GM19328 (cell line): ENCODE measurements around the gene CD82.

Experiments
- ATAC-seq: cut with Tn5 transposase; IDR thresholded peaks from one replicate; pipeline ENCODE4 v1.9.1; 2021; ENCODE audit warnings: mild to moderate bottlenecking, moderate library complexity; ENCODE audit not compliant: unreplicated experiment

The CD82 gene

DNA sequence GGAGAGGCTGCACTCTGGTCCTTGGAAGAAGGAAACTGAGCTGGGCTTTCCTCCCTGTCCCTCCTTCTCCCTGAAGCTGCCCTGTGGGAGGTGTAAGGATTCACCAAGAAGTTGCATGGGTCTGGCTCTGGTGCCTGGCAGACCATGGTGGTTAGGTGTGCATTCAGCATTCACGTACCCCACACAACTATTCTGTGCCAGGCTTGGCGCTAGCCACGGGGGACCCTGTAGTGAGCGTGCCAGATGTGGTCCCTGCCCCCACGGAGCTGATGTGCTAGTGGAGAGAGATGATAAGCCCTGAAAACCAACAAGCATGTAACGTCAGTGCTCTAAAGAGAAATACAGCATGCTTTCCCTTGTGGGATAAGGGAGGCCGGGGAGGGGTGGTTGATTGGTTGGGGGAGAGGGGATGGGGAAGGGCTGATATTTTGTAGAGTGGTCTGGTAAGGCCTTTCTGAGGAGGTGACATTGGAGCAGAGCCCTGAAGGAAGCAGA is 48.9 kb downstream of the CD82 start:
- ATAC-seq: no peak

DNA sequence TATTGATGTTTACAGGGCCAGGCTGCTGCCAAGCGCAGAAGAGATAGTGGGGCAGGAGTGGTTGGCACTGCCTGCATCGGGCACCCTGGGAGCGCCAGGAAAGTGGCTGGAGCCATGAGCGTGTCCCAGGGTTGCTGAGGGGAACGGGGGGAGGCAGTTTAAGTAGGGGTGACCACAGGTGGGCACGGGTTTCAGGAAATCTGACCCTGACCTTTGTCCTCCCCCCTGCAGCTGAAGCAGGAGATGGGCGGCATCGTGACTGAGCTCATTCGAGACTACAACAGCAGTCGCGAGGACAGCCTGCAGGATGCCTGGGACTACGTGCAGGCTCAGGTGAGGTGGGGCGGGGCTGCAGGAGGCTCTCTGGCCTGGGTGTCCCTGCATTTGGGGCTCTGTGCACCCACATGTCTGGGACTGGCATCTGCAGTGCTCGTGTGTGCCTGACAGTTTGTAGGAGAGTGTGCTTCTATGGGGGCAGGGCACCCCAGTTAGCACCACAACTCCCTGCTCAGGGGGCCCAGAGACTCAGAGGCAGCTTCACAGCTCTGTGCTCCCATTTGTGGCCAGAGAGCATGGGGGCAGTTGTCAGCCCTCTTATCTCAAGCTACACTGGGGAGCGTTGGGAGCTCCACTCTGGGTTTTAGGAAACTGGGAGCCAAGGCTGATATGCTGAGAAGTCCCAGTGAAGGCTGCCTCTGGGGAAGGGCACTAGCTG is 49.7 kb downstream of the CD82 start:
- no peak for ATAC-seq

DNA sequence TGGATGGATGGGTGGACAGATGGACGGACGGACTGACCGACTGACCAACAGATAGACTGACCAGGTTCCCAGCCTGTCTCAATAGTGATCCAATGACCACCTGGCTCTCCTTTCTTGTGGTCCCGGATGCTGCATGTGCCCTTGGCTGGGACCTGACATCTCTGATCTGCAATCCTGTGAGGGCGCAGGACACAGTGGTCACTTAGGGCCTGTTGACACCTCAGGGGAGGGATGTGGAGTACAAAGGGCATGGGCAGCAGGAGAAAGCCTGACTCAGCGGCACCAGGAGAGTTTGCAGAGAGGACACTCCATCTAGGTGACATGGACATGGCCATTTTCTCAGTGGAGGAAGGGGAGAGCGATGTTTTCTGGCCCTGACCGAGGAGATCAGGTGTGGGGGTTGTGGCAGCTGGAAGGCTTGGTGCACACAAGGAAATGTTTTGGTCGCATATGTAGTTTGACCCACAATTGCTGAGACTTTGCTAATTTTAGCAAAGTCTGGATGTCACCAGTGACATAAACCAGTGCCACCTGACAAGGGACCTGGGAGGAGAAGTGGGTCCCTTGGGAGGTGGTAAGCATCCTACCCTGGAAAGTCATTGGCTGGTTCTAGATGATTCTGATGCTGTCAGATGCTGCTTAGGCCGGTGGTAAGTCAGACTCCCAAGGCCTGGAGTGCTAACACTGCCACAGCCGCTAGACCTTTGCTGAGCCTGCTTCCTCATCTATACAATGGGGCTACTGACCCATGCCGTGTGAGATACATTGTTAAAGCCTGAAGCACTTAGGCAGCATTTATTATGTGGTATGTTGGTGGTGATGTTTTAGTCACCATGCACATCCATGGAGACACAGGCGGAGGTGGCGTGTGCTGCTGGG is 50.7 kb downstream of the CD82 start:
- ATAC-seq: no peak

DNA sequence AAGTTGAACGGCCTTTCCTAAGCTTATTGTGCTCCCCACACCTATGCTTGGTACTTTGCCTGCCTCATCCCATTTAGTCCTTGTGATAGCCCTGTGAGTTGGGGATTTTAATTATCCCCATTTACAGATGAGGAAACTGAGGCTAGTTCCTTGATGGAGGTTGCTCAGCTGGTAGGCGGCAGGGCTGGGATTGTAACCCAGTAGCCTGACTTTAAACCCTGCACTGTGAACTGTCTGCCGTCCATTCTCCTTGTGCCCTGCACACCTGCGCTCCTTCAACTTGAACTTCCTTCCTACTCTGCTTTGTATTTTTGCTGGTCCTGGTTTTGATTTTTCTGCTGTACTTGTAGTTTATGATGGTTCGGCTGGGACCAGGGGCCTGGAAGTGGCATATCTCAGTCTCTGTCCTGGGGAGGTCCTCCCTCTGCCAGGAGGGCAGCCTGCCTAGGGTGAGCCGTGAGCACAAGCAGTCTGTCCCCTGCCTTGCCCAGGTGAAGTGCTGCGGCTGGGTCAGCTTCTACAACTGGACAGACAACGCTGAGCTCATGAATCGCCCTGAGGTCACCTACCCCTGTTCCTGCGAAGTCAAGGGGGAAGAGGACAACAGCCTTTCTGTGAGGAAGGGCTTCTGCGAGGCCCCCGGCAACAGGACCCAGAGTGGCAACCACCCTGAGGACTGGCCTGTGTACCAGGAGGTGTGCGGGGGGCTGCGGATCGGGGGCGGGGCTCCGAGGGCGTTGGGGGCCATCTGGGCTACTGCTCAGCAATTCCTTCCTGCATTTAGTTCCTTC is 52.4 kb downstream of the CD82 start:
- ATAC-seq: no peak

GRCh38 chr11:44618561-44619425 is 53.3 kb downstream of the CD82 start:
- no peak for ATAC-seq

- no peak for ATAC-seq
Measured at GRCh38 chr11:44620328-44620725, 54.9 kb downstream of the CD82 start.

DNA sequence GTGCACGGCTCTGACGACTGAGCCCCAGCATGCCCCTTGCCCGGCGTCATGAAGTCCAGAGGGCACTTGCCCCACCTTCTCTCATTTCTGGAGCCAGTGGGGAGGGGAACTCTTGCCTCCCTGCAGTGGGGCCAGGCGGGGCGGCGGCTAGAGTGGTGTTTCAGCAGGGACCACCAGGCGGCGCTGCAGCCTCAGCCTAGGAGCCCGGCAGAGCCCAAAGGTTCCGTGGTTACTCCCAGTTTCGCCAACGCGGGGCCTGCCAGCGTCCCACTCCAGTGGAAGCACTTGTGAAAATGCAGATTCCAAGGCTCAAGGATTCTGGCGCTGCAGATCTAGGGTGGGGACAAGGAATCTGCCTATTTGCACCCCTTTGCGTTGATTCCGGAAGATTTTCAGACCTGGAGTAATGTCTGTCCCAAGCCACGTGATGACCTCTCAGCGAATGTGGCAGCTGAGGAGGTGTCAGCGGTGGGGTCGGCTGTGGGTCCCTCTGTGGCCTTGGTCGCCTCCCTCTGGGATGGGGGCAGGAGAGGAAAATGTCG is 55.7 kb downstream of the CD82 start:
- no peak for ATAC-seq

- no peak for ATAC-seq
Measured at GRCh38 chr11:44621784-44622183, 56.3 kb downstream of the CD82 start.

GRCh38 chr11:44622190-44622650 is 56.8 kb downstream of the CD82 start:
- ATAC-seq: no peak

DNA sequence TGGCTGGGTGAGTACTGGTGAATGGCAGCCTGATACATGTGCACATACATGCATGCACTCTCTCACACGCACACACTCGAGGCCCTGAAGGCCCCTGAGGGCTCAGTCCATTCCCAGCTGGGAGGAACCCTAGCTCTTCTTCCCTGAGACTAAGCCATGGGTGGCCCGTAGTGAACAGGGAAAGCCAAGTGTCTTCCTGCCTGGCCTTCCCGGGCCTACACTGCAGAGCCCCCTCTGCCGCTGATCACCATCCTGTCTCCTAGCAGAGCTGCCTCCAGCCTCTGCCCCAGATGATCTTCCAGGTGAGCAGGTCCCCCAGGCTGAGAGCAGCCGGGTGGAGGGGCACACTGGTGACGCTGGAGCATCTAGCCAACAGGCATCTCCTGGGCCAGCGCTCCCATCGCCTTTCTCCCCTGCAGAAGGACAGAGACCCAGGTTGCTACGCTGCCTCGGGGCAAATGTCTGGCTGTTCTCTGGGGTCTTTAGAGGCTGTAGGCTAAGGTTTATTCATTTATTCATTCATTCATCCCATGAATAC is 57.3 kb downstream of the CD82 start:
- no peak for ATAC-seq

GRCh38 chr11:44623341-44623730 is 57.9 kb downstream of the CD82 start:
- ATAC-seq: no peak

- no peak for ATAC-seq
Measured at GRCh38 chr11:44623731-44624491, 58.4 kb downstream of the CD82 start.

DNA sequence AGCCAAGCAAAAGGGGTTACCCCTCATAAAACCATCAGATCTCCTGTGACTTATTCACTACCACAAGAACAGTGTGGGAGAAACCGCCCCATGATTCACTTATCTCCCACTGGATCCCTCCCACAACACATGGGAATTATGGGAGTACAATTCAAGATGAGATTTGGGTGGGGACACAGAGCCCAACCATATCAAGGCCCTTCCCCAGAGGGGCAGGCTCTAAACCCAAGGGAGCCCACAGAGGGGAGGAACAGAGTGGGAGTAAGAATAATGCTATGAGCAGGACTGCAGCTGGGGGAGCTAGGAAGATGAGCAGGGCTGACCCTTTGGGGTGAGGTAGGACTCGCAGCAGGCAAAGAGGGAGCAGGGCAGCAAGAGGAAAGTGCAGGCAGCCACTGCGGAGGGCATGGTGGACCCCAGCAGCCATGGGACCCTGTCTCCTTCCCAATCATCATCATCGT is 59.3 kb downstream of the CD82 start:
- ATAC-seq: no peak

GRCh38 chr11:44625759-44626523 is 60.5 kb downstream of the CD82 start:
- no peak for ATAC-seq

DNA sequence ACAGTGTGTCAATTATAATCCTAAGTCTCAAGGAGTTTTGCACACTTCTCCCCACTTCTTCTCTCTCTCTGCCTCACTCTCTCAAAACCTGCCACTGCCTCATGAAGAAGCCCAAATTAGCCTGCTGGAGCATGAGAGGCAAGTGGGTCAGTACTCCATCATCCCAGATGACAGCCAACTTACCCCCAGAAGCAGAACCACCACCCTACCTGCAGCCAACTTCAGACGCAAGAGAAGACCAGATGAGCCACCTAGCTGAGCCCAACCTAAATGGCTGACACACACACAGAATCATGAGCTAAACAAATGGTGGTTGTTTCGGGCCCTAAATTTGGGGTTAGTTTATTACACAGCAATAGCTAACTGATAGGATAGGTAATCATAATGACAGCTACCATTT is 61.2 kb downstream of the CD82 start:
- no peak for ATAC-seq

DNA sequence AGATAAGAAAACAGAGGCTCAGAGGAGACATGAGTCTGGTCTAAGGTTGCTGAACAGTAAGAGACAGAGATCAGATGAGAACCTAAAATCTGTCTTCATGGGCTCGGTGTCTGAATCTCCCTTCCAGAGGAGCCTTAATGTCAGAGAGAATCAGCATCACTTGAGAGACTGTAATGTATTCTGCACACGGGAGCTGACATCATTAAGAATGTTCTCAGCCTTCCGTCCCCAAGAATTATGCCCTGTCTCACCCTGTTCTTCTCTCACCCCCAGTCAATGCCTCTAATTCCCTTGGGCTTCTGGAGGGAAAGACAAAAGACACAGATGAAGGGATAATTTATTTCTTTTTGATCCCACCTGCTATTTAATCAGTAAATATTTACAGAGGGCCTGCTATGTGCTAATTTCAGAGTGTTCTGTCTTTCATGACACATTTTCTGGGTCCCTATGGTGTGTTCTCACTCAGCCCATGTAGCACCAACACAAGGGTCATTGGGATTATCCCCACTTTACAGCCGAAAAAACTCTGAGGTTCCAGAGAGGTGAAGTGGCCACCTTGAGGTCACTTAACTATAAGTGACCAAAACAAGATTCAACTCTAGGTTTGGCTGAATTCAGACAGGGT is 61.8 kb downstream of the CD82 start:
- no peak for ATAC-seq

- peak; percentile 66 for ATAC-seq
Measured at GRCh38 chr11:44627911-44628729, 62.7 kb downstream of the CD82 start.
